Karpas-422 (cell line): Measurements from ENCODE around the gene PURB. TPM values are rescaled to one million over a fixed set of nuclear protein-coding genes. Genes with fewer than 3 reads are reported as not detected.
"Not testable (repeated sequence)": the region's sequence is repeated elsewhere in the genome, so short reads cannot be mapped to it uniquely, and the experiment has no call there.

Experiments used
- DNase-seq: peaks from one replicate; pipeline ENCODE4 v3.0.0-alpha.2; 2015
- H2AFZ ChIP-seq: fragments of 200-600 bp; sonication (generic); 2 replicates; pipeline ENCODE4 v1.6.1; 2014; ENCODE audit warnings: antibody characterized with exemption, low read length, mixed read lengths
- H3K27ac ChIP-seq: fragments of 200-600 bp; sonication (generic); 2 replicates; pipeline ENCODE4 v1.5.1; 2014; ENCODE audit warnings: mild to moderate bottlenecking, low read length, moderate library complexity
- H3K27me3 ChIP-seq: fragments of 200-600 bp; sonication (generic); 2 replicates; pipeline ENCODE4 v1.6.1; 2014; ENCODE audit warnings: low read length, mixed read lengths
- H3K36me3 ChIP-seq: fragments of 200-600 bp; sonication (generic); 2 replicates; pipeline ENCODE4 v1.6.1; 2014; ENCODE audit warnings: low read length, mixed read lengths; ENCODE audit not compliant: insufficient read depth
- H3K4me1 ChIP-seq: fragments of 200-600 bp; sonication (generic); 2 replicates; pipeline ENCODE4 v1.6.1; 2014; ENCODE audit warnings: mild to moderate bottlenecking, low read length, mixed read lengths
- H3K4me2 ChIP-seq: fragments of 200-600 bp; sonication (generic); 2 replicates; pipeline ENCODE4 v1.6.1; 2014; ENCODE audit warnings: low read length, low read depth, mild to moderate bottlenecking; ENCODE audit not compliant: poor library complexity, severe bottlenecking
- H3K4me3 ChIP-seq: fragments of 200-600 bp; sonication (generic); 2 replicates; pipeline ENCODE4 v1.5.1; 2014; ENCODE audit warnings: mild to moderate bottlenecking, antibody characterized with exemption, low read length, mixed read lengths
- H3K79me2 ChIP-seq: fragments of 200-600 bp; sonication (generic); 2 replicates; pipeline ENCODE4 v1.6.1; 2014; ENCODE audit warnings: mild to moderate bottlenecking, low read length, mixed read lengths
- H3K9ac ChIP-seq: fragments of 200-600 bp; sonication (generic); 2 replicates; pipeline ENCODE4 v1.6.0; 2014; ENCODE audit warnings: low read length
- H3K9me2 ChIP-seq: fragments of 200-600 bp; sonication (generic), shearing (Covaris generic); replicated peaks from 2 replicates; pipeline ENCODE4 v1.6.0; 2014; ENCODE audit warnings: mild to moderate bottlenecking, low read length, moderate library complexity; ENCODE audit not compliant: insufficient read depth
- H3K9me3 ChIP-seq: fragments of 300-700, 200-600 bp; sonication (generic); 2 replicates; pipeline ENCODE4 v1.6.1; 2014; ENCODE audit warnings: low read length, mixed read lengths
- H4K20me1 ChIP-seq: fragments of 200-600 bp; sonication (generic); 2 replicates; pipeline ENCODE4 v1.6.1; 2014; ENCODE audit warnings: mild to moderate bottlenecking, antibody characterized with exemption, low read length, low read depth; ENCODE audit not compliant: insufficient read depth
- total RNA-seq: library from RNA; depleted of rRNA; stranded (reverse); fragments of >200 nt; shearing (Covaris generic); gene quantifications from 2 replicates; pipeline ENCODE4 v1.2.3, GENCODE V29; 2014; ENCODE audit warnings: low replicate concordance

PURB gene
- total RNA-seq, 1 experiment from 2014 or later = 11.8 TPM

DNA sequence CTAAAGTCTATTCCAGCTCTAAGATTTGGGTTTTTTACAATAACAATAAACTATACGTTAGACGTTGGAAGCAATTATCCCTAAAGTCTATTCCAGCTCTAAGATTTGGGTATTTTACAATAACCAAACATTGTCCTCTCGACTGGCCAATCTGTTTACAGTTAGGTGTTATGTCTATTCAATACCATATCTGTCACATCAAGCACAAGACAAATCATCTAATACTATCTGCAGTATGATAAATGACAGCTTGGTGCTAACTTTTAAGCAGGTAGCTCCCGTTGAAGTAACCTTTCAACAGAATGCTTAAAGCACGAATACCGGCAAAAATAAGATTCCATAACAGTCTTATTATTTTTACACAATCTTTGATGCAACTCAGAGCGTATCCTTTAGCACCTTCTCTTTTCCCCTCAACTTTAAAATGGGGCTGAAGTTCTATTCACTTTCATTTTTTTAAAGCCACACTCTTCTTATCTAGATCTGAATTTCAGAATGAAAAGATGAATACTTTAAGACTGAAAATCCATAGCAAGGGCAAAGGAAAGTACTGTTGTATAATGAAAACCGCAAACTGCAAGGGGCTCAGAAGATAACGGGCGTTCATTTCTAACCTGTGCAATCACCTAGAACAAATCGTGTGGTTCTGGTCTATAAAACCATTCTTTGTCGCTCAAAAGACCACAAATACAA, 38.4 kb downstream of the PURB start:
- Histone ChIP-seq H3K27me3 (no peaks in the 10 kb centered on the region), H3K9me2 (no peaks in the 10 kb centered on the region), H4K20me1 (peaks cover 11% of the 10 kb centered on the region; the same call in 1 of the 2 replicates), H3K36me3 (peaks cover 17% of the 10 kb centered on the region), H3K9ac (peak overlapping the region; percentile 86), H2AFZ (no peak overlapping the region), H3K27ac (peak overlapping the region; percentile 86), H3K4me2 (peak overlapping the region; percentile 76), H3K9me3 (no peaks in the 10 kb centered on the region), H3K4me1 (peaks cover 31% of the 10 kb centered on the region), H3K4me3 (peak overlapping the region; percentile 82), H3K79me2 (peaks cover 54% of the 10 kb centered on the region)
- peak; percentile 50 for DNase-seq

DNA sequence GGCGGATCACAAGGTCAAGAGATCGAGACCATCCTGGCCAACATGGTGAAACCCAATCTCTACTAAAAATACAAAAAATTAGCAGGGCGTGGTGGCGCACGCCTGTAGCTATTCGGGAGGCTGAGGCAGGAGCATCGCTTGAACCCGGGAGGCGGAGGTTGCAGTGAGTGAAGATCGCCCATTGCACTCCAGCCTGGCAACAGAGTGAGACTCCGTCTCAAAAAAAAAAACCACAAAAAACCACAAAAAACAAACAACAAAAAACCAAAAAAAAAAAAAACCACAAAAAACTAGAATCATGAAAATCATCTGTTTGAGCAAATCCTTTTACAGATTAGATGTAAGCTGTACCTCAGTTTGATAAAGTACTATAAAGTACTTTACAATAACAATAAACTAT, 38.9 kb downstream of the PURB start:
- peaks cover 31% of the 10 kb centered on the region for H3K4me1 ChIP-seq
- H3K4me3 ChIP-seq = peak overlapping the region; percentile 82
- H3K36me3 ChIP-seq = peaks cover 21% of the 10 kb centered on the region
- H2AFZ ChIP-seq, H3K27me3 ChIP-seq, DNase-seq, H3K9me3 ChIP-seq, H3K9me2 ChIP-seq: not testable (repeated sequence)
- peaks cover 11% of the 10 kb centered on the region; the same call in 1 of the 2 replicates for H4K20me1 ChIP-seq
- H3K9ac ChIP-seq = peak overlapping the region; percentile 86
- peak overlapping the region; percentile 76 for H3K4me2 ChIP-seq
- H3K27ac ChIP-seq = peak overlapping the region; percentile 86
- peaks cover 60% of the 10 kb centered on the region for H3K79me2 ChIP-seq

DNA sequence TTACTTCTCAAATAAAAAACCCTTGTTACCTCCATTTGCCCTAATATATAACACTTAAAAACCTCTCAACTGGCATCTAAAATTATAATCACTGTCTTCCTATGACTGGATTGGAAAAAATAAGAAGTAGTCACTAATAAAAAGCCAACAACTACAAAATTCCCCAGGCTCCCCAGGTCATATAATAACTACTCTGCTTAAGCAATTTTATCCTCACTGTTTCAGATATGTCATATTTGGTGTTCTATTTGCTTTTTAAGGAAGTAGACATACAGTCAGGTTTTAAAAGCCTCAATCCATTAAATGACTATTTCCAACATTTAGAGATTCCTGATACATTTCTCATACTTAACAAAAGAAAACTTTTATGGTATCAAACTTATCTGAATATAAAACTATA, 39.9 kb downstream of the PURB start:
- Histone ChIP-seq H3K36me3 (peaks cover 30% of the 10 kb centered on the region), H3K27ac (peak overlapping the region; percentile 86), H3K79me2 (peaks cover 69% of the 10 kb centered on the region), H4K20me1 (peaks cover 11% of the 10 kb centered on the region; the same call in 1 of the 2 replicates), H3K4me1 (peaks cover 31% of the 10 kb centered on the region), H3K9ac (peak overlapping the region; percentile 86), H3K4me2 (peak overlapping the region; percentile 76), H3K9me2 (no peaks in the 10 kb centered on the region), H3K27me3 (no peaks in the 10 kb centered on the region), H3K9me3 (no peaks in the 10 kb centered on the region), H2AFZ (no peak overlapping the region), H3K4me3 (peak overlapping the region; percentile 82)
- no peak for DNase-seq

DNA sequence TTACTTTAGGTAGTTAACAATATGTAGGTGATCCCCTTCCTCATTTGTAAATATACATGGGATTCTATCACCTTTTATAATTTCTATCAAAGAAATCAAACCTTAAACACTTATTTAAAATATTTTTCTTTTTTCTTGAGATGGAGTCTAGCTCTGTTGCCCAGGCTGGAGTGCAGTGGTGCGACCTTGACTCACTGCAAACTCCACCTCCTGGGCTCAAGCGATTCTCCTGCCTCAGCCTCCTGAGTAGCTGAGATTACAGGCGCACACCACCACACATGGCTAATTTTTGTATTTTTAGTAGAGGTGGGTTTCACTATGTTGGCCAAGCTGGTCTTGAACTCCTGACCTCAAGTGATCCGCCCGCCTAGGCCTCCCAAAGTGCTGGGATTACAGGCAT, 41.9 kb downstream of the PURB start:
- not testable (repeated sequence) for H3K4me3 ChIP-seq, DNase-seq, H3K27ac ChIP-seq, H3K9me2 ChIP-seq, H3K4me2 ChIP-seq, H3K9me3 ChIP-seq, H2AFZ ChIP-seq, H3K27me3 ChIP-seq, H3K9ac ChIP-seq
- Histone ChIP-seq H3K4me1 (peaks cover 21% of the 10 kb centered on the region), H3K36me3 (peaks cover 40% of the 10 kb centered on the region), H4K20me1 (peaks cover 11% of the 10 kb centered on the region; the same call in 1 of the 2 replicates), H3K79me2 (peaks cover 82% of the 10 kb centered on the region)

- H3K27ac ChIP-seq, H2AFZ ChIP-seq, H3K9ac ChIP-seq, H3K9me3 ChIP-seq, H3K4me3 ChIP-seq, H3K4me2 ChIP-seq, H3K9me2 ChIP-seq, H3K27me3 ChIP-seq, DNase-seq: not testable (repeated sequence)
- Histone ChIP-seq H3K79me2 (peaks cover 88% of the 10 kb centered on the region), H3K36me3 (peaks cover 41% of the 10 kb centered on the region), H3K4me1 (peaks cover 20% of the 10 kb centered on the region), H4K20me1 (peaks cover 11% of the 10 kb centered on the region; the same call in 1 of the 2 replicates)
These were observed 42.7 kb downstream of the PURB start for GRCh38 chr7:44842675-44843074.

DNA sequence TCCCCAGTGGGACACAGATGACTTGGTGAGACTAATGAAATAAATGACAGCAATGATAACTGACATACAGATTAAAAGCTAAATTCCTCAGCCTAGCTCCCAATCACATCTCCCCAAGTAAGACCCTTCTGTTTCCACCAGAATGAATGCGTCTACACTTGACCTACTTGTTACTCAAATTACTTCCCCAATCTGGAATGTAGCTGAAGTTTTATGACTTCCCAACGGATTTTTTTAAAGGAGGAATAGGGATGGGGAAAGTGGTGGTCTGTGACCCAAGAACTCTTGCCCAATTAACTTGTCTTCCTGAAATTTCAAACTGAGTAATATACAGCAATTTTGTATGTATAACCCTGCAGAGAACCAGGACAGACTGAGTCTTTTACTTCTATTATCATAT, 46.6 kb downstream of the PURB start:
- Histone ChIP-seq H3K4me2 (no peak overlapping the region), H2AFZ (no peak overlapping the region), H3K27me3 (no peaks in the 10 kb centered on the region), H4K20me1 (no peaks in the 10 kb centered on the region), H3K9me2 (no peaks in the 10 kb centered on the region), H3K27ac (no peak overlapping the region), H3K4me3 (no peak overlapping the region), H3K9ac (no peak overlapping the region), H3K4me1 (no peaks in the 10 kb centered on the region), H3K9me3 (no peaks in the 10 kb centered on the region), H3K79me2 (peaks cover 79% of the 10 kb centered on the region), H3K36me3 (peaks cover 56% of the 10 kb centered on the region)
- no peak for DNase-seq

GRCh38 chr7:44827567-44827966, 57.8 kb downstream of the PURB start:
- H2AFZ ChIP-seq = no peak overlapping the region
- no peaks in the 10 kb centered on the region for H4K20me1 ChIP-seq
- H3K79me2 ChIP-seq = peaks cover 8% of the 10 kb centered on the region; the same call in 1 of the 2 replicates
- no peaks in the 10 kb centered on the region for H3K27me3 ChIP-seq
- no peaks in the 10 kb centered on the region for H3K4me1 ChIP-seq
- H3K9ac ChIP-seq = no peak overlapping the region
- no peaks in the 10 kb centered on the region for H3K9me2 ChIP-seq
- H3K27ac ChIP-seq = no peak overlapping the region
- no peak overlapping the region for H3K4me2 ChIP-seq
- H3K4me3 ChIP-seq = no peak overlapping the region
- peaks cover 41% of the 10 kb centered on the region for H3K36me3 ChIP-seq
- DNase-seq = no peak
- no peaks in the 10 kb centered on the region for H3K9me3 ChIP-seq
